Nucleus accumbens (tissue), 56 donors: ENCODE data around the gene ANXA11.

Source experiments
- DNase-seq, 56 donors: peaks; one replicate each; lab custom pipeline; 2025; lab: John Stamatoyannopoulos, UW

The ANXA11 gene

DNA sequence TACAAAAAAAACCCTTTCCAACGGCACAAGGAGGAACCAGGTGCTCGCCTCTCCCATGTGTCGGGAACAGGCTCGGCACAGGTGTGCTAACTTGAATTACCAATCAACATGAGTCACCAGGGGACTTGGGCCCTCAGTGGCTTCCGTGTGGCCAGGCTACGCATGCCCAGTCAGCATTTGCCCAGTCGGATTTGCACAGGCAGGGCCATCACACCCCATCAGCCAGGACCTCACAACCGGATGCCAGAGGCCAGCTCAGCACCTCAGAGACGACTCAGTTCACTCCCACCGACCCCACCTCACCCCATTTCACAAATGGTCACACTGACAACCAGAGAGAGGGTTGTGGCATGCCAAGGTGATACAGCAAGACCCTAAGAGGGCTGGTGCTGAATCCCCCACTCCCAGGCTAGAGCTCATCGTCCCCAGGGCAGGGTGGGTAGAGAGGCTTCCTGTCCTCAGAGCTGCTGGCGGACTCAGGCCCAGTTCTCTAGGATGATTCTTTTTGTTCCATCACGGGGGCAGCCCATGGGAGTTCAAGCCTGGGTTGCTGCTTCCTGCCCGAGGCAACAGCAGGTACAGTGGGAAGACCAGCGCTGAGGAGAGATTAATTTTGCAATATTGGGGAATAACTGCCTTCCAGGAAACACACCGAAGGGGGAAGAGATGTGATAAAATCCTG lies 13.6 kb downstream of the ANXA11 start:
- no peak for DNase-seq

GRCh38 chr10:80188713-80189112 lies 16.6 kb downstream of the ANXA11 start:
- no peak for DNase-seq

DNA sequence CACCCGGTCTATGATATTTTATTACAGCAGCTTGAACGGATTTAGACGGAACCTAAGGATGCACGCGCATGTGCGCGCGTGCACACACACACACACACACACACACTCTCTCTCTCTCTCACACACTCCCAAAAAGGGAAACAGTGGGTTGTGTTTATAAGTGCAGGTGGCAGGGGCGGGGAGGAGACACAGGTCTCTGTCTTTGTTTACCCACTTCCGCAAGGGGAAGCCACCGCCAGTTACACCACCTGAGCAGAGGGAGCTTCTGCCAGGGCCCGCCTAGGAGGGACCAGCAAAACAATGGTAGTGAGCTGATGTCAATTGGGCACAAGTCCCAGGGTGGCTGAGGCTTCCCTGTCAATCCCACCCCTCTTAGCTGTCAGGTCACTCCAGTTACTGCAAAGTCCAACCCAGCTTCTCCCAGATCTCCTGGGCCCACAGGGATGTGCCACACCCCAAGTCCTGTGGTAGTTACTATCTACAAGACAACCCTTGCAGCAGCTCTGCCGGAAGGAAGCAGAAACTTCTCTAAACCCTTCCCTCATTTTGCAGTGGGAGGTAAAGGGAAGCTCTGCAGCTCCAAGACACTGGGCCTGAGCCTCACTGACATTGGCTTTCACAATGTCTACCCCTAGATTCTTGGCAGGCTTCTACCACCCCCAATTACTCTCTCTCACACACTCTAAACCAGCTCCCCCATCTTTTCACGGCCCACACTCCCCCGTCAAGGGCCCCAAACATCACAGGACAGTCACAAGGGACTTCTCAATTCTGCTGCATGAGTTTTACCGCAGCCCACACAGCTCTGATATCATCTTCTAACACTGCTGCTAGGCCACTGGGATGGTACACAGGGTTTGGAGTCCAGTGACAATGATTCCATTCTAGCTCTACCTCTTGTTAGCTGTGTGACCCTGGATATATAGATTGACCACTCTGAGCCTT lies 17.6 kb downstream of the ANXA11 start:
- no peak for DNase-seq

DNA sequence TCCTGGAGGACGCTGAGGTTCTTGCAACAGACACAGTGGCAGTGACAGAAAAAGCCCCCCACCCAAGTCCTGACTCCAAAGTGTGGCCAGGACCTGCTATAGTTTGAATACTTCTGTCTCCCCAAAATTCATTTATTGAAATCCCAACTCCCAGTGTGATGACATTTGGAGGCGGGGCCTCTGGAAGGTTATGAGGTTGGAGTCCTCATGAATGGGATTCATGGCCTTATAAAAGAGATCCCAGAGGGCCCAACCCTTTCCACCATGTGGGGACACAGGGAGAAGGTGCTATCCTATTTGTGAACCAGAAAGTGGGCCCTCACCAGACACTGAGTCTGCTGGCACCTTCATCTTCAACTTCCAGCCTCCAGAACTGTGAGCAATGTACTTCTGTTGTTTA lies 18.3 kb downstream of the ANXA11 start:
- DNase-seq: no peak

DNA sequence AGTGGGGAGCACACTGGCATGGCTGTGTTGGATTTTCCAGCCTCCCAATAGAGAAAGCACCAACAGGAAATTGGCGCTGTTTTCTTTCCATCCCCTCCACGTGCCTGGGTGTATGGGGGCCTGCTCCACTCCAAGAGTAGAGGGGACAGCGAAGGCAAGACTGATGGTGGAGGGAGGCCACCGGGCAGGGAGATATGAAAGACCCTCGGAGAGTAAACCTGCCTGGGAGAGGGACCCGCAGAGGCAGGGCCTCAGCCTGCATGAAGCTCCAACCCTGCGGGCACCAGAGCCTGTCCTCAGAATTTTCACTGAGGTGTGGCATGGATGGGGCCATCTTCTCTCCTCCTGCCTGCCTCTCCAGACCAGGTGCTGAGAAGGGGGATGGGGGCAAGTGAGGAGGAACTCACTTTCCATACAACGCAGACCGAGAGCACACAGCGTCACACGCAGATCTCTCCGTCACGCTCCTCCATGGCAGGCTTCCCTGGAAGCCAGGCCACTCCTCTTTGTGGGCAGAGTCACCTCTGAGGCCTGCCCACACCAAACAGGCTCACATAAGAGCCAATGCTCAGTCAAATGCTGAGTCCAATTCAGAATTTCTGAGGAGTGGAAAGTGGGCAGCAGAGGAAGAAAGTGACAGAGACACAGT lies 18.8 kb downstream of the ANXA11 start:
- DNase-seq: no peak

DNA sequence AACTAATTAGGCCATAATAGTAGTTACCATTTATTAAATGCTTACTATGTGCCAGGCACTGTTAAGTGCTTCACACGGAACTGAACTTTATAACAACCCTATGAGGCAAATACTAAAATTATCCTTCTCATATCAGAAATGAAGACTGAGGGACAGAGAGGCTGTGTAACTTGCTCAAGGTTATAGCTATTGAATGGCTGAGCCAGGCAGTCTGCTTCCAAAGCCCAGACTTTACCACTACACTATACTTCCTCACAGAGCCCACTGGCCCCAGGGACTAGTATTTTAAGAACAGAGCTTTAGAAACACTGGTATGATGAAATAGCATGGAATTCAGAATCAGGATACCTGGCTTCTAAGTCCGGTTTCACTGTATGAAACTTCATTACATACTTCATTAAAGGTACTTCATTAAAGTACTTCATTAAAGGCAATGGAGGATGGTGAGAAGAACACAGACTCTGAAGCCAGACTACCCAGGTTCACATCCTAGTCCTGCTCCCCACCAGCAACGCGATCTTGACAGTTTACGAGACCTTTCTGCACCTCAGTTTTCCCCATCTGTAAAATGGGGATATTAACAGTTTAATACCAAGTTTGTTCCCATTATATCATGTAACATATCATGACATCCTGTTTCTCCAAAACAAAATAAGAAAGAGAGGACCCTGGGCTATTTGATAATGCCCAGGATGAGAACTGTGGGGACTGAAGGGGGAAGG lies 19.6 kb downstream of the ANXA11 start:
- no peak for DNase-seq

GRCh38 chr10:80184291-80184690 lies 21.0 kb downstream of the ANXA11 start:
- no peak for DNase-seq

GRCh38 chr10:80183436-80183835 lies 21.9 kb downstream of the ANXA11 start:
- DNase-seq: no peak

- DNase-seq: no peak
These were observed 22.4 kb downstream of the ANXA11 start for GRCh38 chr10:80182986-80183385.

- no peak for DNase-seq
These were observed 27.3 kb downstream of the ANXA11 start for GRCh38 chr10:80177781-80178636.

DNA sequence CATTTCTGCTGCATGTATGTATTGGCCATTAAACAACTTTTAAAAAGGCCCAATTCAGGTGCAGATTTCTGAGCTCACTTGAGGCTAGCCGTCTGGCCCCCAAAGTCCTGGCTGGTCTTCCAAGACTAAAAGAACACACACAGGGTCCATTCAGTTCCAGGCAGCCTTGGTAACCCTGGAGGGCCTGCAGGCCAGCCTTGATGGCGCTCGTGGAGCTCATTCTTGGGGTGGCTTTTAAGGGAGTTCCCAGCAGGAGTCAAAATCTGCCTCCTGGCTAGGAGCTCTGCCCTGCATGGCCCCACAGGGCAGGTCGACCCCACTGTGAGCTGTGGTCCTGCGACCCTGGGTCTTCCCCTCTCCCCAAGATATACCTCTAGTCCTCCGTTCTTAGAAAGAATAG lies 28.8 kb downstream of the ANXA11 start:
- no peak for DNase-seq

DNA sequence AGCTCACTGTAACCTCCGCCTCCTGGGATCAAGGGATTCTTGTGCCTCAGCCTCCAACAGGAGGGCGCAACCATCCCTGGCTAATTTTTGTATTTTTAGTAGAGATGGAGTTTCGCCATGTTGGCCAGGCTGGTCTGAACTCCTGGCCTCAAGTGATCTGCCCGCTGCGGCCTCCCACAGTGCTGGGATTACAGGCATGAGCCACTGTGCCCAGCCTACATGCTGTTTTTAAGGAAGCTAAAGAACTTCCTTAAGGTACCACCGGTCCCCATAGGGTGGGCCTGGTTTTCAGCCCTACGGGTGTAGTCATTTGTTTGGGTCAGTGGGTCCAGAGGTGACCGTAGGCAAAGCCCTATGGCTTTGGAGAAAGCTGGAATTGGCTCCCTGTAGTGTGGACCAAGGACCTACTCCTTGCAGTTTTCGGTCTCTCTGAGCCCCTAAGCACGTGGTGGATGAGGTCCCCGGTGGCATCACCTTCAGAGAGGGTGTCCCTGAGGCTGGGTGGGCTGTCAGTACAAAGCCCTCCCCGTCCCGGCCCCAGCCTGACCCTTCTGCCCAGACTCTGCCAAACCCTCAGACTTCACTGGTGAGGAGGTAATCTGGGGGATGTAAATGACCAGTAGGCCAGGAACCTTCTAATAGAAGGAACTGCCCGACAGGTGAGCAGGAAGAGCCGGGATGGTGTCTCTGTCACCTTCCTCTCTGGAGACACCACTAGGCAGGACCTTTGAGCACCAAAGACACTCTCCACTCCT lies 30.5 kb downstream of the ANXA11 start:
- no peak for DNase-seq

- DNase-seq: no peak
These were observed 31.9 kb downstream of the ANXA11 start for GRCh38 chr10:80173466-80173865.

DNA sequence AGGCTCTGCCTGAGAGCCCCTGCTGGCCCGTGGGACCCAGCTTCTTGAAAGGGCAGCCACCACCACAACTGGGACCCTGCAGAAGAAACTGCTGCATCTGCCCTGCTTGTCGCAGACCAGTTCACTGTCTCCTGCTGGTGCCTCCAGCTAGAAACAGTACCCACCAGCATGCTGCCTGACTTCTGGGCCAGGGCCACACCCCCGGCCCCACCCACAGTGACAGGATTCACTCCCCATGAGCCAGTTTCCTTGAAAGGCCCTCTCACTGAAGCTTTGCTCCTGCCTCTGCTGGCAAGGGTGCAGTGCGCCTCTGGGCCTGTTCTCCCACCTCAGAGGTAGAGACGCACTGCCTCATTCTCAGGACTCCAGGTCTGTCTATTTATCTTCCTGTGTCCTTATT lies 32.4 kb downstream of the ANXA11 start:
- no peak for DNase-seq

DNA sequence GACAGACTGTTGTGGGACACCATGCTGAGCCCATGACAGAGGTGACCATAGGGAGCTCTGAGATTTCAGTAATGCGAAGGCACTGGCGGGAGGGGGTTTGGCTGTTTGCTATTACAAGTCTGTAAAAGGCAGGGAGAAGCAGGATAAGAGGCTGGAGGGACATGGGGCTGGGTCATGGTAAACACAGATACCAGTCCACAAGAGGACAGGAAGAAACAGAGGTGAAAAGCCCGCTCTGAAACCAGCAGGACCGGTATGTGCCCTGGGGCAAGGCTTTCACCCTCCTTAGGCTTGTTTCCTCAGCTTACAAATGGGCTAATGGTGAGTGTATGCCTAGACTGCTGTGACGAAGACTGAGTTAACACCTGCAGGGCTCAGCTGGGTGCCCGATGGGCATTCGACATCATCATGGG lies 34.1 kb downstream of the ANXA11 start:
- no peak for DNase-seq

DNA sequence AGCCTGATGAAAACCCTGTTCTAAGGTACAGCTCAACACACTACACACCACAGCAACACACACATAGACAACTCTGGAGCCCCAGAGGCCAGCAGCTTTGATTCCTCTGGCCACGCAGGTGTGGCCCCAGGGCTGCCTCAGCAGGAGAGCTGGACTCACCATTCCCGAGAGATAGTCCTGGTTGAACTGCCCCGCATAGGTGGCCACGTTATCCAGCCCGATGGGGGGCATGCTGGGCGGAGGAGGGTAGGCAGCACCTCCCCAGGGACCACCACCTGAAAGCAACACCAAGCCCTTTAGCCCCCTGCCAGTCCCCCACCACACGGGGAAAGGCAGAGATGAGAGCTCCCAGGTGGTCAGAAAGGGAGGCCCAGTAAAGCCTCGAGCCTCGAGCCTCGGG lies 34.7 kb downstream of the ANXA11 start:
- DNase-seq: no peak

GRCh38 chr10:80170026-80170425 lies 35.3 kb downstream of the ANXA11 start:
- no peak for DNase-seq

DNA sequence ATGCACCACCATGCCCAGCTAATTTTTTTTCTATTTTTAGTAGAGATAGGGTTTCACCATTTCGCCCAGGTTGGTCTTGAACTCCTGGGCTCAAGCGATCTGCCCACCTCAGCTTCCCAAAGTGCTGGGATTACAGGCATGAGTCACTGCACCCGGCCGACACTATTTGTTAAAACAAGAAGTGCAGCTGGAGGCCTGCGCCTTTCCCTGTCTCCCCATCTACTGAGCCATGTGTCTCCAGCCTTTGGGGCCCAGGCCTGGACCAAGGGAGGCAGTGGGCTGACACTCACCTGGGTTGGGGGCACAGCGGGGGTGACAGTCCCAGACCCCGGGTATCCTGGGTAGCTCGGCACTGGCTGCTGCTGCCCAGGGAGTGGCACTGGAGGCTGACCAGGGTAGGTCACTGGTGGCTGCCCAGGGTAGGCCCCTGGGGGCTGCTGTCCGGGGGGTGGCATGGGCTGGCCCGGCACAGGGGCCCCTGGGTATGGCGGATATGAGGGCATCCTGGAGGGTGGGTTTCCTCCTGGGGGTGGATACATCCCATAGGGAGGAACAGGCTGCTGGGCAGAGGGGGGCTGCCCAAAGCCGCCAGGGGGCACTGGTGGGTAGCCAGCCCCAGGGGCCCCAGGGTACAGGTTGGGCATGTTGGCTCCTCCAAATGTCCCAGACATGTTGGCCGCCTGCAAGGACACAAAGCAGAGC lies 36.5 kb downstream of the ANXA11 start:
- no peak for DNase-seq
